Lower lobe of right lung (tissue), 2 donors: ENCODE data around the gene ATP5ME. TPM values are rescaled to one million over a fixed set of nuclear protein-coding genes. Genes with fewer than 3 reads are reported as not detected.

Experiments used
- ATAC-seq, 2 donors: fragments of 200-7000 bp; cut with Tn5 transposase; one replicate each; pipeline ENCODE4 v1.9.1; 2020 to 2022; ENCODE audit warnings: mild to moderate bottlenecking in 2 of 2, moderate library complexity in 2 of 2
- DNase-seq: peaks from one replicate; pipeline ENCODE4 v3.0.0-alpha.2; 2020
- H3K27ac ChIP-seq: fragments of 200-600 bp; one replicate; pipeline ENCODE4 v1.8.0; 2022
- H3K27me3 ChIP-seq: fragments of 200-600 bp; one replicate; pipeline ENCODE4 v1.8.0; 2022; ENCODE audit warnings: low read depth
- H3K36me3 ChIP-seq: fragments of 200-600 bp; one replicate; pipeline ENCODE4 v1.8.0; 2022; ENCODE audit warnings: mild to moderate bottlenecking
- H3K4me1 ChIP-seq: fragments of 200-600 bp; one replicate; pipeline ENCODE4 v1.8.0; 2022
- H3K4me3 ChIP-seq: fragments of 200-600 bp; one replicate; pipeline ENCODE4 v1.8.0; 2022; ENCODE audit warnings: mild to moderate bottlenecking
- H3K9me3 ChIP-seq: fragments of 200-600 bp; one replicate; pipeline ENCODE4 v1.8.0; 2022
- intact Hi-C: fragments of 100-400 bp; cut with DNase I; formaldehyde crosslinking; loops from one replicate; pipeline ENCODE4 v1.11.0; 2022
- long read RNA-seq: library from polyadenylated mRNA; unstranded; transcript quantifications from one replicate; pipeline ENCODE4 v2.0.0, GENCODE V29; 2021
- total RNA-seq: library from RNA; stranded (reverse); fragmentation: NEBNext Ultra II Directional; extraction: Animal tissue kit (Norgen Biotek cat#: 25700); gene quantifications from one replicate; pipeline ENCODE4 v1.2.1, GENCODE V29; 2021
- TF ChIP-seq, protein P1 (sequence below): fragments of 200-600 bp; IDR thresholded peaks from one replicate; pipeline ENCODE4 v1.8.0; 2022; ENCODE audit warnings: antibody characterized with exemption, mild to moderate bottlenecking
- donor health status: DM: no; HTN: yes; CAD: no; lungs with severe emphysema.

Gene ATP5ME, protein sequence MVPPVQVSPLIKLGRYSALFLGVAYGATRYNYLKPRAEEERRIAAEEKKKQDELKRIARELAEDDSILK
- 173 TPM for total RNA-seq
- long read RNA-seq, transcript ATP5ME-201 (4 exons, 365 nt): major isoform, 59 of 64 reads
- long read RNA-seq, partial matches to known transcripts: 0 of 64 reads
- long read RNA-seq, other reads (novel, unspliced or antisense): 5 of 64 reads

DNA sequence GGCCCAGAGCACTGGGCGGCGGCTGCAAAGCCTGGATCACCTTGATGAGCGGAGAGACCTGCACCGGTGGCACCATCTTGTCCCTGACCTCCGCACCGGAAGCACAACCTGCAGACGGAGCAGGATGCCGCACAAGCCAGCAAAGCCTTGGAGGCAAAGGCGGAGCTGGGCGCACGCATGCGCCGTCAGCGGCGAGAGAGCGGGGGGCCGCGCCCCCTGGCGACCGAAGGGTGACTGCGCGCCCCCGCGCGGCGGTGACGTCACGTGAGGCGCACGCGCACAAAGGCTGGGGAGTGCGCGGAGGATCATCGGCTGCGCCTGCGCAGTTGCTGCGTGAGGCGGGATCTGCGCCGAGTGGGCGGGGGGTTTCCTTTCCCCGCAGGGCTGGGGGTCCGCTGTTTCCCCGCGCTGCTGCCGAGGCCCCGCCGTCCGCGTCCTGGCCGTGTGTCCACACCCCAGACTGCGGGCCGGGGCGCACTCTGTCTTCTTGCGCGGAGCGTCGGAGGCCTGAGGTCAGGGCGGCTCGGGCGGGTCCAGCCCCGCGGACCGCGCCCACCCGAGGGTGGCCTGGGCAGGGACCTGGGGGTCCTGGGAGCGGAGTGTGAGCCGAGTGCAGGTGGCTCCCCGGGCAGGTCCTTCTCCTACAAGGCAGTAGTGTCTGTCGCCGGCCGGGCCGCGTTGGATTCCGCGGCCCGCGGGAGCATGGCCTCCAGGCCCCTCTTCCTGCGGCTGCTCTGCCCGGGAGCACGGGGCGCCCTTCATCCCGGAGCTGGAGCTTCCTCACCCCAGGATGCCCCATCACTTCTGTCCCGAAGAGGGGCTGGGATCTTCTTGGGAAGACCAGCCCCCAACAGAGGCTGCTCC lies at the start of gene ATP5ME, which contains the start of gene MYL5:
Gene ATP5ME, minus strand, starts transcription at position 105 of the 864 bp plus-strand sequence. Its CDS starts 29 bp downstream, at position 76.
Gene MYL5, plus strand, starts transcription at position 371 of the 864 bp plus-strand sequence. CDS start 3,485 bp downstream, outside the sequence.
- DNase-seq (peak; percentile 99), ATAC-seq (peak; percentile 94 to 96)
- Histone ChIP-seq H3K27ac (peak within 1 kb of the TSS; percentile 98), H3K27me3 (no peaks in the 10 kb centered on the region), H3K4me3 (peak within 1 kb of the TSS; percentile 92), H3K9me3 (no peaks in the 10 kb centered on the region), H3K4me1 (peaks cover 28% of the 10 kb centered on the region), H3K36me3 (peaks cover 27% of the 10 kb centered on the region)
- TF ChIP-seq, protein P1, sequence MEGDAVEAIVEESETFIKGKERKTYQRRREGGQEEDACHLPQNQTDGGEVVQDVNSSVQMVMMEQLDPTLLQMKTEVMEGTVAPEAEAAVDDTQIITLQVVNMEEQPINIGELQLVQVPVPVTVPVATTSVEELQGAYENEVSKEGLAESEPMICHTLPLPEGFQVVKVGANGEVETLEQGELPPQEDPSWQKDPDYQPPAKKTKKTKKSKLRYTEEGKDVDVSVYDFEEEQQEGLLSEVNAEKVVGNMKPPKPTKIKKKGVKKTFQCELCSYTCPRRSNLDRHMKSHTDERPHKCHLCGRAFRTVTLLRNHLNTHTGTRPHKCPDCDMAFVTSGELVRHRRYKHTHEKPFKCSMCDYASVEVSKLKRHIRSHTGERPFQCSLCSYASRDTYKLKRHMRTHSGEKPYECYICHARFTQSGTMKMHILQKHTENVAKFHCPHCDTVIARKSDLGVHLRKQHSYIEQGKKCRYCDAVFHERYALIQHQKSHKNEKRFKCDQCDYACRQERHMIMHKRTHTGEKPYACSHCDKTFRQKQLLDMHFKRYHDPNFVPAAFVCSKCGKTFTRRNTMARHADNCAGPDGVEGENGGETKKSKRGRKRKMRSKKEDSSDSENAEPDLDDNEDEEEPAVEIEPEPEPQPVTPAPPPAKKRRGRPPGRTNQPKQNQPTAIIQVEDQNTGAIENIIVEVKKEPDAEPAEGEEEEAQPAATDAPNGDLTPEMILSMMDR: peak; percentile 85
- intact Hi-C loops: no loop called here

DNA sequence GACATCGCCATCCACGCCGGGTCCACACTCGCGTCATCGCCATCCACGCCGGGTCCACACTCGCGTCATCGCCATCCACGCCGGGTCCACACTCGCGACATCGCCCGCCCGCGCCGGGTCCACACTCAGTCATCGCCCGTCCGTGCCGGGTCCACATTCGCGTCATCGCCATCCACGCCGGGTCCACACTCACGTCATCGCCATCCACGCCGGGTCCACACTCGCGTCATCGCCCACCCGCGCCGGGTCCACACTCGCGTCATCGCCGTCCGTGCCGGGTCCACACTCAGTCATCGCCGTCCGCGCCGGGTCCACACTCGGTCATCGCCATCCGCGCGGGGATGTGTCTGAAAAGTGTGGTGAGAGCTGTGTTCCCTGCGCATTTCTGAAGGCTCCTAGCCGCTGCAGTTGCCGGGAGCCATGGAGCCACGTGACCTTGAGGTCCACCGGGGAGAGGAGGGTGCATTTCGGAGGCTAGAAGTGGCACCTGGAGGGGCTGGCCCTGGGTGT lies 48.8 kb upstream of the ATP5ME start:
- H3K36me3 ChIP-seq: peaks cover 11% of the 10 kb centered on the region
- H3K9me3 ChIP-seq: no peaks in the 10 kb centered on the region
- intact Hi-C loops: no loop called here
- H3K27me3 ChIP-seq: no peaks in the 10 kb centered on the region
- ATAC-seq (no peak), DNase-seq (no peak)
- TF ChIP-seq, protein P1: no peak
- H3K27ac ChIP-seq: no peak overlapping the region
- H3K4me3 ChIP-seq: no peak overlapping the region
- H3K4me1 ChIP-seq: peaks cover 23% of the 10 kb centered on the region

DNA sequence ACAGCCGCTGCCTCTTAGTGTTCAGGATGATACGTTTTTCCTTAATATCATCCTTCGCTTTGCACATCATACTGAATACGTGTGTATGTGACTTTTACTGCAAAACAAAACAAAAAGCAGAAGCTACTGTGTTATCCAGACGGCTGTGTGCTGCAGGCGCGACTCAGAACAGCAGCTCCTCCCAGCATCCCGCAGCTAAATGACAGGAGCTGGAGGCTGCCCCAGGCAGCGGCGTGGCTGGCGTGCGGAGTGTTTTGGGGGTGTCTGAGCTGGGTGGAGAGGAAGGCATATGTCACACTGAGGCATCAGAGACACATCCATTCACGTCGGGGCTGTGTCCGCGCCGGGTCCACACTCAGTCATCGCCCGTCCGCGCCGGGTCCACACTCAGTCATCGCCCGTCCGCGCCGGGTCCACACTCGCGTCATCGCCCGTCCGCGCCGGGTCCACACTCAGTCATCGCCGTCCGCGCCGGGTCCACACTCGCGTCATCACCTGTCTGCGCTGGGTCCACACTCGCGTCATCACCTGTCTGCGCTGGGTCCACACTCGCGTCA lies 48.2 kb upstream of the ATP5ME start:
- Histone ChIP-seq H3K9me3 (no peaks in the 10 kb centered on the region), H3K27me3 (no peaks in the 10 kb centered on the region), H3K4me3 (no peak overlapping the region), H3K4me1 (peaks cover 22% of the 10 kb centered on the region), H3K27ac (no peak overlapping the region), H3K36me3 (peaks cover 11% of the 10 kb centered on the region)
- DNase-seq (no peak), ATAC-seq (no peak)
- intact Hi-C loops: no loop called here
- TF ChIP-seq, protein P1: no peak

DNA sequence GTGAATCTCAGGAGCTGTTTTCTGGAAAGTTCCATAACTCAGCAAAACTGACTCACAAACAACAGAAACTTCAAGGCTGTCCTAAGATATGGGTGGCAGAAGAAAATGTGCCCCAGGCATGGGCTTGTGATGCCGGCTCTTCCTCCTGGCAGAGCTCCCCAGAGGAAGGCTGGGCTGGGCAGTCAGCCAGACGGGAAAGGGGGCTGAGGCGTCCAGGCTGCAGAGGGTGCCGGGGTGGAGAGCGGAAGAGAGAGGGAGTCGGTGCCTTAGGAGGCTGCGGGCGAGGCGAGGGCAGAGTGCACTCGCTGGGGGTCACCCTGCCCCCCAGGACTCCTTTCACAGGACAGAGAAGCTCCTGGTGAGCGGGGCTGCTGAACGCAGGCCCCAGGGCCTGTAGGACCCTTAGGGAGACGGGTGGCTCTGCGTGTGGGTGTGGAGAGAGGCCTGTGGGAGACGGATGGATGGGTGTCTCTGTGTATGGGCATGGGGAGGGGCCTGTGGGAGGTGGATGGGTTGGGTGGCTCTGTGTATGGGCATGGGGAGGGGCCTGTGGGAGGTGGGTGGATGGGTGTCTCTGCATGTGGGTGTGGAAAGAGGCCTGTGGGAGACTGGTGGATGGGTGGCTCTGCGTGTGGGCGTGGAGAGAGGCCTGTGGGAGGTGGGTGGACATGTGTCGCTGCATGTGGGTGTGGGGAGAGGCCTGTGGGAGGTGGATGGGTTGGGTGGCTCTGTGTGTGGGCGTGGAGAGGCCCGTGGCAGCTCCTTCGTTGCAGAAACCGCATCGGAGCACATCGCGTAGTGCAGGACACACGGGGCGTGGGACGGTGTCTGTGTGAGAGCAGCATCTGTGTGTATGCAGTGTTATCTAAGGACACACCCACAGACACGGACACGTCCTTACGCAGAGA lies 47.4 kb upstream of the ATP5ME start:
- TF ChIP-seq, protein P1: no peak
- Histone ChIP-seq H3K9me3 (no peaks in the 10 kb centered on the region), H3K4me3 (no peak overlapping the region), H3K27ac (no peak overlapping the region), H3K36me3 (peaks cover 11% of the 10 kb centered on the region), H3K4me1 (peaks cover 15% of the 10 kb centered on the region), H3K27me3 (no peaks in the 10 kb centered on the region)
- DNase-seq: no peak
- ATAC-seq: peak; percentile 15 to 37
- intact Hi-C loops: no loop called here
